Upper lobe of left lung (tissue), 6 donors: Measurements from ENCODE around the gene SOX9. TPM values are rescaled to one million over a fixed set of nuclear protein-coding genes. Genes with fewer than 3 reads are reported as not detected.

Source experiments
- ATAC-seq, 2 donors: fragments of 200-7000 bp; cut with Tn5 transposase; one replicate each; pipeline ENCODE4 v1.9.1; 2022; ENCODE audit warnings: mild to moderate bottlenecking in 2 of 2, moderate library complexity in 2 of 2; ENCODE audit not compliant: low FRiP score in 2 of 2
- DNase-seq, 2 donors: peaks; one replicate each; pipeline ENCODE4 v3.0.0-alpha.2; 2019 to 2020
- H3K27ac ChIP-seq, 4 donors: fragments of 200-600 bp; sonication (generic); one replicate each; pipeline ENCODE4 v1.5.1; 2016 to 2019
- H3K27me3 ChIP-seq, 4 donors: fragments of 200-600 bp; sonication (generic); one replicate each; pipeline ENCODE4 v1.5.1; 2017 to 2019
- H3K36me3 ChIP-seq, 4 donors: fragments of 200-600 bp; sonication (generic); one replicate each; pipeline ENCODE4 v1.5.1; 2016 to 2019
- H3K4me1 ChIP-seq, 4 donors: fragments of 200-600 bp; sonication (generic); one replicate each; pipeline ENCODE4 v1.5.1; 2018 to 2019
- H3K4me3 ChIP-seq, 4 donors: fragments of 200-600 bp; sonication (generic); one replicate each; pipeline ENCODE4 v1.5.1; 2017 to 2019; ENCODE audit warnings: mild to moderate bottlenecking in 2 of 4, moderate library complexity in 1 of 4
- H3K9me3 ChIP-seq, 4 donors: fragments of 200-600 bp; sonication (generic); one replicate each; pipeline ENCODE4 v1.5.1; 2018 to 2019
- CTCF ChIP-seq, 6 experiments: fragments of 450-650 bp in 4 of 6; fragments of 200-600 bp in 2 of 6; sonication (generic) in 2 of 6; IDR thresholded peaks; one replicate each; pipeline ENCODE4 v1.5.1; 2016 to 2019; ENCODE audit warnings: antibody characterized with exemption in 6 of 6
- EP300 ChIP-seq, 4 donors: sonication (generic); formaldehyde crosslinking; IDR thresholded peaks; one replicate each; pipeline ENCODE4 v1.5.1; 2017; ENCODE audit warnings: antibody characterized with exemption in 4 of 4, control low read depth in 2 of 4
- POLR2A ChIP-seq, 4 donors: fragments of 450-650 bp; IDR thresholded peaks; one replicate each; pipeline ENCODE4 v1.5.1; 2016 to 2017; ENCODE audit warnings: antibody characterized with exemption in 4 of 4, mild to moderate bottlenecking in 2 of 4
- POLR2AphosphoS5 ChIP-seq, 2 donors: sonication (generic); formaldehyde crosslinking; IDR thresholded peaks; one replicate each; pipeline ENCODE4 v1.5.1; 2017; ENCODE audit warnings: antibody characterized with exemption in 2 of 2
- WGBS, 2 donors: methylation state at CpG; one replicate each; pipeline ENCODE4 v1.1.5; 2017 to 2018; 5-methylcytosine and 5-hydroxymethylcytosine counted together
- total RNA-seq, 6 donors: library from RNA; depleted of rRNA in 4 of 6; stranded (reverse); fragments of >200 nt in 4 of 6; gene quantifications; one replicate each; pipeline versions ENCODE4 v1.1.0 to v1.2.1, GENCODE V29; 2016 to 2021
- donor health status: DM: no; HTN: no; CAD: no; lungs with moderate emphysema.
- donor health status: DM: no; HTN: yes; CAD: no; lungs with severe emphysema.

Gene SOX9
- total RNA-seq = 10 to 100 TPM in 1 of 6 donors, 1 to 10 TPM in 5; 3.3 to 10.7 (median 4.3) TPM

- Histone ChIP-seq H3K27me3 (peaks cover 0 to 60% (median 29%) of the 10 kb centered on the region in 4 donors), H3K27ac (peak within 1 kb of the TSS; percentile 63 to 74 (median 69)), H3K9me3 (no peaks in the 10 kb centered on the region), H3K4me3 (peak within 1 kb of the TSS; percentile 29 to 58 (median 50)), H3K36me3 (no peaks in the 10 kb centered on the region), H3K4me1 (peaks cover 15 to 66% (median 28%) of the 10 kb centered on the region in 4 donors)
- TF ChIP-seq POLR2A (IDR thresholded peaks at IDR 0.05) = peak in 3 of 4 donors; percentile 45 to 71 (median 65)
- TF ChIP-seq POLR2AphosphoS5 (IDR thresholded peaks at IDR 0.05) = peak in 1 of 2 donors; percentile 83
- TF ChIP-seq CTCF (IDR thresholded peaks at IDR 0.05) = no peak
- ATAC-seq (peak; percentile 92 to 94), DNase-seq (peak; percentile 54 to 81)
- WGBS, 2 donors = 2 to 3% methylated on average over 11 to 27 of the region's 27 CpGs
Observed at GRCh38 chr17:72120642-72121163, at the start of gene SOX9. TSS of gene SOX9 (plus strand) at chr17:72121020. CDS start at chr17:72121392, 372 bp downstream.

- DNase-seq (no peak), ATAC-seq (no peak)
- Histone ChIP-seq H3K4me3 (no peak overlapping the region), H3K9me3 (no peaks in the 10 kb centered on the region), H3K27me3 (no peaks in the 10 kb centered on the region), H3K27ac (no peak overlapping the region), H3K4me1 (no peaks in the 10 kb centered on the region), H3K36me3 (no peaks in the 10 kb centered on the region)
- TF ChIP-seq CTCF (IDR thresholded peaks at IDR 0.05) (no peak), POLR2AphosphoS5 (IDR thresholded peaks at IDR 0.05) (no peak), EP300 (IDR thresholded peaks at IDR 0.05) (no peak), POLR2A (IDR thresholded peaks at IDR 0.05) (no peak)
- 58 to 62% methylated on average over 4 of the region's 4 CpGs for WGBS, 2 donors
Observed at GRCh38 chr17:72071330-72071729, 49.5 kb upstream of the SOX9 start.

GRCh38 chr17:72075995-72076677, 44.7 kb upstream of the SOX9 start:
- DNase-seq (no peak), ATAC-seq (no peak)
- Histone ChIP-seq H3K27me3 (no peaks in the 10 kb centered on the region), H3K4me3 (no peak overlapping the region), H3K9me3 (no peaks in the 10 kb centered on the region), H3K36me3 (no peaks in the 10 kb centered on the region), H3K27ac (no peak overlapping the region), H3K4me1 (no peaks in the 10 kb centered on the region)
- 62% methylated on average over 7 of the region's 7 CpGs for WGBS, 2 donors
- TF ChIP-seq POLR2AphosphoS5 (IDR thresholded peaks at IDR 0.05) = no peak
- no peak for TF ChIP-seq EP300 (IDR thresholded peaks at IDR 0.05)
- TF ChIP-seq POLR2A (IDR thresholded peaks at IDR 0.05) = no peak
- no peak for TF ChIP-seq CTCF (IDR thresholded peaks at IDR 0.05)

- no peak for ATAC-seq
- WGBS, 2 donors = 83 to 91% methylated on average over 3 of the region's 3 CpGs
- no peak for DNase-seq
- no peaks in the 10 kb centered on the region for H3K4me1 ChIP-seq
- H3K36me3 ChIP-seq = no peaks in the 10 kb centered on the region
- TF ChIP-seq POLR2A (IDR thresholded peaks at IDR 0.05) (no peak), EP300 (IDR thresholded peaks at IDR 0.05) (no peak), POLR2AphosphoS5 (IDR thresholded peaks at IDR 0.05) (no peak), CTCF (IDR thresholded peaks at IDR 0.05) (no peak)
- no peaks in the 10 kb centered on the region for H3K27me3 ChIP-seq
- no peaks in the 10 kb centered on the region for H3K9me3 ChIP-seq
- H3K4me3 ChIP-seq = no peak overlapping the region
- H3K27ac ChIP-seq = no peak overlapping the region
Observed at GRCh38 chr17:72076678-72077030, 44.2 kb upstream of the SOX9 start.
